GM21526 (cell line): ENCODE data around the gene PDE6B.
"Not testable (repeated sequence)": the region's sequence is repeated elsewhere in the genome, so short reads cannot be mapped to it uniquely, and the experiment has no call there.

Experiments used
- ATAC-seq: cut with Tn5 transposase; IDR thresholded peaks from one replicate; pipeline ENCODE4 v1.9.1; 2021; ENCODE audit warnings: moderate library complexity; ENCODE audit not compliant: unreplicated experiment, low FRiP score

The PDE6B gene

DNA sequence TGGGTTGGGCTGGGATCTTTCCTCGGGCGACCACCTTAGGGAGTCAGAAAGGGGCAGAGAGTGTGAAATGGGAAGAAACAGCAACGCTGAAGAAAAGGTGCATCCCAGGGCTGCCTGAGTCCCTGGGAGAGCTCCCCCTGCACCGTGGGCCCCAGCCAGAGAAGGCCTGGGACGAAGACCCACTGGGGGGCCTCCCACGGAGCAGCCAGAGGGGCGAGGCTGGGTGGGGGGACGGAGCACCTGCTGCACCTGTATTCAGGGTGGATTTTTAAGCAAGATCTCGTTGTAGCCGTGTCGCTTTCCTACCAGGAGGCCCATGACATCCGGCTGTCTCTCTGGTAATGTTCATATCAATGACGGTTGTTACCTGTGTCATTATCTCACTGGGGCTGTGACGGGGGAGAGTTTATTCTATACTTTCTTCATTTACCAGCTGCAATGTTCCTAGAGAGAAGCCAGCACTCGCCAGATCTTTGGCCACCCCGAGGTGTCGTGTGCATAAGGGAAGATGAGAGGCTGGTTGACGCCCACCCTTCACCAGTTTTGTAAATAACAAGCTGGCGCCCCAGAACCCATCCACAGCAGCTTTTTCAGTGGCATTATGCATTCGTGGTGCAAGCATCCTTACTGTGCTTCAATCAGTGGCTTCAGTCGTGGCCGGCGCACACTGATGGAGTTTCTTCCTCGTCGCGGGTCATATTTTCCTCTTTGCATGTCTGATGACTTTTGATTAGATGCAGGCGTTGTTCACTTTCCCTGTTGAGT lies 74.6 kb downstream of the PDE6B start:
- ATAC-seq = no peak

DNA sequence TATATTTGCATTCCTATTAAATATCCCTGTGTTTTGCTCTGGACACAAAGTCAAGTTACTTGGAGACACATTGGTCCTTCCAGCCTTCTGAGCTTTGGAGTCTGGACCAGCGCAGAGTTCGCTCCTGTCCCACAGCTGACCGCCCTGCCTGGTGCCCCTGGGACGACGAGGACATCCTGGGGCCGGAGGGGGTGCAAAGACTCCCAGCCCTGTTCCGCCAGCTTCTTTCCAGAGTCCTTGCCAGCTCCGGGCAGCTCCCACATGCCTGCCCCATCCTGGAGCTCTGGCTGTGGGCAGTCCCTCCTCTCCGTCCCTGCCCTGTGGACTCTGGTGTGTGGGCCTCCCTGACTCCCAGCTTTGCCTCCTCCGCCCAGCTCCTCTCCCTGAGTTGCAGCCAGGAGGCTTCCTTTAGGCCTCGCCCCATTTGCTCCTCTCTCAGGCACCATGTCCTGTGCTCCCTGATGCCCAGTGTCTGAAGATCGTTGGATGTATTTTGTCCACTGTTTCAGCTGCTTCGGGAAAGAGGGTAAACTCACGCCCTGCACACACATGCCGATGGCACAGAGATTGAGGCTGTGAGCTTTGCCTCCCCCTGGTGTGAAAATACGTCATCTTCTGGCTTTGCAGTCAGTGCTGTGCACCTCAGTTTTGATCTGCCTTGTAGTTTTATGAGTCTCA lies 75.4 kb downstream of the PDE6B start:
- ATAC-seq = no peak

DNA sequence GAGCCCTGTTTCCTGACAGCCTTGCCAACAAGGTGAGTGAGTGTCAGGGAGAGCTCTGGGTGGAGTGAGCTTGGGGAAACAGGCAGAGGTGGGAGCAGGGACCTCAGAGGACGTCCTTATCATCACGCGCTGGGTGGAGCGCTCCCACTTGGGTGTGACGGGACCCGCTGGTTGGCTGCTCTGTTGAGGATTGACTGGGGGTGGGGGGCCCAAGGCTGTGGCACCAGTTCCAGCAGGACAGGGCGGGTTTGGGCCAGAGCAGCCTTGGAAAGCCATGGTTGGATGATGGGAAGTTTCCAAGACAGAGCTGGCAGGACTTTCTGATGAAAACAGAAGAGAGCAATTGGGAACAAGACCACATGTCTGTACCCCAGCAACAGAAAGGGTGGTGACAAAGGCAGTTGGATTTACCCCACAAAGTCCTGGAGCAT lies 77.3 kb downstream of the PDE6B start:
- ATAC-seq = no peak

DNA sequence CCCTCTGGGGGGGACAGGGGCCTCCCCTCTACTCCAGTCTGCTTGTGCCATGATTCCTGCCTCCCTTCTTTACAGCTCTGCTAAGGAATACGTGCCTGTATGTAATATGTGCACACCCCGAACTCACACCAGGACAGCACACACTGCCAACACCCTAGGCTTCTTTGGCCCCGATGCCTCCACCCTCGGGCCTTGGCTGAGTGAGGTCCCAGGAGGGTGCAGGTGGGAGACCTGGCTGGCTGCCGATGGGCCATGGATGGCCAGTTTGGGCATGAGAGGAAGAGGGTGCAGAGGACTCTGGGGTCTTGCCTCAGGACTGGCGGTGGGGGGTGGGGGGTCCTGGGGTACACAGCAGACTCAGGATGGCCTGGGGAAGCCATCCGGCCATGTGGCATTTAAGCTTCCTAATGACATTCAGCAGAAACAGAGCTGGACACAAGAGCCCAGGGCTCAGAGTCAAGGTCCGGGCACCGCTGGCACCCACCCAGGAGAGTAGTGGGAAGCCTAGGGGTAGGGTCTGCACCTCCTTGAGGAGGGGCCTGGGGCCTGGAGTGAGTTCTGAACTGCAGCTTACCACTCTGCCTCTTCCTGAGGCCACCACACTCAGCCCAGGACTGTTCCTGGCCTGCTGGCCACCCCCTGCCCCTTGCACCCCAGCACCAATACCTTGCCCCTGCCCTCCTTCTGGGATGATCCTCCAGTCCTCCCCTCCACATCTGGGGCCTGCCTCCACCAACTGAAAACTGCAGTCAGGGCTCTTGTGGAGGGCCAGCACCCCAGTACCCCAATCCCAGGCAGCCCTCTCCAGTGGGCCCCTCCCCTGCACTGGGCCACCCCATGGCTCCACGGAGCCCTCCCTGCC lies 78.2 kb downstream of the PDE6B start:
- no peak for ATAC-seq

DNA sequence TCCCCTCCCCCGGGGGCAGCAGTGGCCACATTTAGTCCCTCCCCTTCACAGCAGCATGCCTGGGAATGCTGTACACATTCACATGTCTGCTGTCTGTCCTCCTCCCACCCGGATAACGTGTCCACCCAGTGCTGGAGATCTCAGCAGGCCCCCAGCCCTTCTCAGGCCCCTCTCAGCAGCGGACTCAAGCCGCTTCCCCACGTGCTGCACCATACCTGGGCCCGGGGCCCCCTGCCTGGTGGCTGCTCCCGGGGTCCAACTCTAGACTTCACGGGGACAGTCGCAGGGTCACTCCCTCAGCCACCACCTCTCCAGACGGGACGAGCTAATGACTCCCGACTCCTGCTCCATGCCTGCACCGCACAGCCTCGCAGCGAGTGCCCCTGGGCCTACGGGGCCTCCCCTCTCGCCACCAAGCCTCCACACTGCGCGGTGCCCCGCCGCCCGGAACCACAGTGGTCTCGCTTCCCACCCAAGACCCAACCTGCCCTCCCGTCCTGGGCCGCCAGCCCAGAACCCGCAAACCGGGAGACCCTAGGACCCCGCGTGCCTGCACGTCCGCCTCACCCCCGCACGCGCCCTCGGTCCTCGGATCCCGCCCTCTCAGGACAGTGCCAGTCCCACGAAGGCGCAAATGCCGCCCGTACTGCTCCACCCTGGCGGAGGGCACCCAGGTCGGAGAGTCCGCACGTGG lies 79.0 kb downstream of the PDE6B start:
- no peak for ATAC-seq

DNA sequence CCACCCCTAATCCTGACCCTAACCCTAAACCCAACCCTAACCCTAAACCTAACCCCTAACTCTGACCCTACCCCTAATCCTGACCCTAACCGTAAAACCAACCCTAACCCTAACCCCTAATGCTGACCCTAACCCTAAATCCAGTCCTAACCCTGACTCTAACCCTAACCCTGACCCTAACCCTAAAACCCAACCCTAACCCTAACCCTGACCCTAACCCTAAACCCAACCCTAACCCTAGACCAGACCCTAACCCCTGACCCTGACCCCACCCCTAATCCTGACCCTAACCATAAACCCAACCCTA lies 79.6 kb downstream of the PDE6B start:
- ATAC-seq = no peak

DNA sequence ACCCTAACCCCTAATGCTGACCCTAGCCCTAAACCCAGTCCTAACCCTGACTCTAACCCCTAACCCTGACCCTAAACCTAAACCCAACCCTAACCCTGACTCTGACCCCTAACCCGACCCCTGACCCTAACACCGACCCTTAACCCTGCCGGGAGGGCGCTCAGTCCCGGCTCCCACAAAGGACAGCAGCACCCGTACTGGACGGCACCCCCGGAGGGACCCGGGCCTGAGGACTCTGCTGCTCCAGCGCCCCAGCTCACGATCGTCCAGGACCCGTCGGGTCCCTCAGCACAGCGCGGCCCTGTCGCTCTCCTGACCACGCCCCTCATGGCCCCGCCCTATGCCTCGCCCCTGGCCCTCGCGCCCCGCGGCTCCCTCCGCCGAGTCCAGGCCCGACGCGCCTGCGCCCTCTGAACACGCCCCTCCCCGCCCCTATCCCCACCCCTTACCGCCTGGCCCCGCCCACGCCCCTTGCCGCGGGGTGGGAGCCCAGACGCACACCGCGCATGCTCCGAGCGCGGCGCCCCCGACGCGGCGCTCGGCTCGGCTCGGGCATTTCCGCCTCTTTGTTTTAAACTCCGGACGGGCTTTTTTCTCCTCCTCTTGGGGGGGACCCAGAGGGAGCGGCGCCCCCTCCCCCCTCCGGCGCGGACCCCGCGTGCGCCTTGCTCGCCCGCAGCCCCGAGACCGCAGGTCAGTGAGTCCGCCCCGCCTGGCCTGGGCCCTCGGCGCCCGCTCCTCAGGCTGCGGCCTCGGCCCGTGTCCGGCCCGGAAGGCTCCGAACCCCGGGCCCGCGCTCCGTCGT lies 80.1 kb downstream of the PDE6B start, which contains the start of gene PCGF3:
PCGF3 (plus strand) TSS at position 555 of the 805 bp plus-strand sequence. CDS start 27,849 bp downstream, outside the sequence.
- peak; percentile 90 for ATAC-seq

DNA sequence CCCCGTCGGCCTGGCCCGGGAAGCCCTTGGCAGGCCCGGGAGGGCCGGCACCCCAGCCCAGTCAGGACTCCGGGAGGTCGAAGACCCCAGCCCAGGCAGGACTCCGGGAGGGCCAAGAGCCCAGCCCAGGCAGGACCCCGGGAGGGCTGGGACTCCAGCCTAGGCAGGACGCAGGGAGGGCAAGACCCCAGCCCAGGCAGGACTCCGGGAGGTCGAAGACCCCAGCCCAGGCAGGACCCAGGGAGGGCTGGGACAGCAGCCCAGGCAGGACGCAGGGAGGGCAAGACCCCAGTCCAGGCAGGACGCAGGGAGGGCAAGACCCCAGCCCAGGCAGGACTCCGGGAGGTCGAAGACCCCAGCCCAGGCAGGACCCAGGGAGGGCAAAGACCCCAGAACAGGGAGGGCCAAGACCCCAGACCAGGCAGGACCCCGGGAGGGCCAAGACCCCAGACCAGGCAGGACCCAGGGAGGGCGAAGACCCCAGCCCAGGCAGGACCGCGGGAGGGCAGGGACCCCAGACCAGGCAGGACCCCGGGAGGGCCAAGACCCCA lies 80.8 kb downstream of the PDE6B start:
- ATAC-seq = not testable (repeated sequence)

DNA sequence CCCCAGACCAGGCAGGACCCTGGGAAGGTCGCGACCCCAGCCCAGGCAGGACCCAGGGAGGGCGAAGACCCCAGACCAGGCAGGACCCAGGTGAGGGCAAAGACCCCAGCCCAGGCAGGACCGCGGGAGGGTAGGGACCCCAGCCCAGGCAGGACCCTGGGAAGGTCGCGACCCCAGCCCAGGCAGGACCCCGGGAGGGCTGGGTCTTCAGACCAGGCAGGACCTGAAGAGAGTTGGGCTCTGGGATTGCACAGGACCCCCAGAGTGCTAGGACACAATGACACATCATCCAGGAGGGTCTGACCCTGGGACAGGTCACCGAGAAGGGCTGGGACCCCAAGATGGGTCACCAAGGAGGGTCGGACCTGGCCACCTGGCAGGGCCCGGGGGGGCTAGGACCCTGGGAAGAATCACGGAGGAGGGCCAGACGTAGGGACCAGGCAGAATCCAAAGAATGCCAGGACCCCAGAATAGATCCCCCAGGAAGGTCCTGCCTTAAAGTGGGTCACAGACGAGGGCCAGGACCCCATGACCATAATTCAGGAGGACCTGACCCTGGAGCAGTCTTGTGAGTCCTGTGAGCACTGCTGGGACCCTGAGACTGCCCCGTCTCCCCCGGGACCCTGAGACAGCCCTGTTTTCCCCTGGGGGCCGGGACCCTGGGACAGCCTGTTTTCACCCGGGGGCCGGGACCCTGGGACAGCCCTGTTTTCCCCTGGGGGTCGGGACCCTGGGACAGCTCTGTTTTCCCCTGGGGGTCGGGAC lies 81.6 kb downstream of the PDE6B start:
- no peak for ATAC-seq

DNA sequence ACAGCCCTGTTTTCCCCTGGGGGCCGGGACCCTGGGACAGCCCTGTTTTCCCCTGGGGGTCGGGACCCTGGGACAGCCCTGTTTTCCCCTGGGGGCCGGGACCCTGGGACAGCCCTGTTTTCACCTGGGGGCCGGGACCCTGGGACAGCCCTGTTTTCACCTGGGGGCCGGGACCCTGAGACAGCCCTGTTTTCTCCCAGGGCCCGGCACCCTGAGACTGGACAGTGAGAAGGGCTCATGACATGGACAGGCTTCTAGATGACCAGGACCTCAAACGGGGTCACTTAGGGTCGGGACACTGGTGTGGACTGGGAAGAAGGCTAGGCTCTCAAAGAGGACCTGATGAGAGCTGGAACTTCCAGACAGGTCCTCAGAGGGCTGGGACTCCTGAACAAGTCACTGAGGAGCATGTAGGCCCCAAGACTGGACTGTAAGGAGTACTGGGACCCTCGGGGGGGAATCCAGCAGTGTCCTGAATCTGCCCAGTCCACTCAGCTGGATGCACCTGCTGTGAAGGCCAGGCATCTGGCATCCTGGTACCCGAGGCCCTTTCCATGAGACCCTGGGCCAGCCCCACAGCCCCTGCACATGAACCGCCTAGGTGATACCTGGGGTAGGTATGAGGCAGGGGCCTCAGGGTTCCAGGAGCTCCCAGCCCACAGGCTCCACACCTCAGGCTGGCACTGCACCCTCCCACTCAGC lies 82.7 kb downstream of the PDE6B start:
- ATAC-seq = no peak

DNA sequence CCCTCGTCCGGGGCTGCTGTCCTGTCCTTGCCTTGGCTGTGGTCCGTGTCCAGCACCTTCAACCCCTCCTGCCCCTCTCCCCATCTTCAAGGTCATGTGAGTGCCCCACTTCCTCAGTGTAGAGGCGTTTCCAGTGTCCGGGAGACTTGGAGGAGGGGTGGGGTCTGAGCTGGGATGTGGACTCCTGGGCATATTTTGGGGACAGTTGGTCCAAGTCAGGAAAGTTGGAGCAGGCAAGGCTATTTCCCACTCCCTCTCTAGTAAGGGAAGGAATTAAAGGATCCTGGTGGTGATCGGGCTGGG lies 83.2 kb downstream of the PDE6B start:
- ATAC-seq = no peak

DNA sequence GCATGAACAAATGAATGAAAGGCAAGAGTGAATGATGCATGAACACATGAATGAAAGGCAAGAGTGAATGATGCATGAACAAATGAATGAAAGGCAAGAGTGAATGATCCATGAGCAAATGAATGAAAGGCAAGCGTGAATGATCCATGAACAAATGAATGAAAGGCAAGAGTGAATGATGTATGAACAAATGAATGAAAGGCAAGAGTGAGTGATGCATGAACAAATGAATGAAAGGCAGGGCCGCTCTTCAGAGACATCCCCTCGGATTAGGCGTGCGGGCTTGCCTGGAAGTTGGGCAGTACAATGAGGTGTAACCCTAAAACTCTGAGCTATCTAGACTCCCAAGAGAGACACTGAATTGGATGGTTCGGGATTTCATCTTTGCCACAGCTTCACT lies 84.0 kb downstream of the PDE6B start:
- no peak for ATAC-seq

DNA sequence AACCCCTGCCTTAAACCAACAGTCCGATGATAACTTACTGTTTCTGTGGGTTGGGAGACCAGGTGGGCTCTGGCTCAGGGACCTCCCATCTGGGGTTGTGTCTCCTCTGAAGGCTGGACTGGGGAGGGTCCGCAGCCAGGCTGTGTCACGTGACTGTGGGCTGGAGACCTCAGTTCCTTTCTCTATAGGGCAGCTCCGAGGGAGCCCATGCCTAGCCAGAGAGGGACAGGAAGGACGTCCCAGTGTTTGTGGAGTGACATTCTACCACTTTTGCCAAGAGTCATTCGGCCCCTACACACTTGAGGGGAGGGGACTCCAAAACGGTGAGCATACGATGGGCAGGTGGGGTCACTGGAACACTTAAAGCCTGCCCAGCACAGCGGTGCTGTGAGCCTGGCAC lies 84.7 kb downstream of the PDE6B start:
- no peak for ATAC-seq

DNA sequence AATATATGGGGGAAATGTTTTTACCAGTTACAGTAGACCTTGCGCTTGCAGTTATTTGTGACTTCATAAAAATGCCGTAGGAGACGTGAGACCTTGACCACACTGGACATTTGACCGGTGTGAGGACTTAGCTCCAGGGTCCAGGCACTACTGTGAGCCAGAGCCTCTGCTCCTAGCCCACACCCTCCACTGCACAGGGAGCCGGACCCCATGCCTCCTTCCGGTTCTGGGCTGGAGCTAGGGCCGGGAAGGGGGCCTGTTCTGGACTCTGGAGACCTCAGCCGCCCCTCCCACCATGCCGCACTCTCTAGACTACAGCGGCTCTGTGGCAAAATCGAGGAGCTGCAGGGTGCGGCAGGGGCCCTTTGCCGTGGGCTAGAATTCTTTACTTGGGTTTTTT lies 85.5 kb downstream of the PDE6B start:
- ATAC-seq = no peak

DNA sequence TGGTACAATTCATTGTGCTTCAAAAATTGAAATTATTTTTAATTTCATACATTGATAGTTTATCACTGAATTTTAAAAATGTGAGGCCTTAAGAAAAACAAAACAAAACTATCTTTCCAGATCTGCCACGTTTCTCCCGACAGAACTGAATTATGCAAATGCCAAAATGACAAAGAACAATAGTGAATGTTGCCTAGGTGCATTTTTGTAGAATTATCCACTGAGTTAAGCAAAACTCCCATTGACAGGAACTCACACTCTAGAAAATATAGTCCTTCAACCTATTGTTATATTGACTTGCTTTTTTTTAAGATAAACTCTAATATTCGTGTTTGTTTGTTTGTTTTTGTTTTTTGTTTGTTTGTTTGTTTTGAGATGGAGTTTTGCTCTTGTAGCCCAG lies 86.7 kb downstream of the PDE6B start:
- no peak for ATAC-seq

DNA sequence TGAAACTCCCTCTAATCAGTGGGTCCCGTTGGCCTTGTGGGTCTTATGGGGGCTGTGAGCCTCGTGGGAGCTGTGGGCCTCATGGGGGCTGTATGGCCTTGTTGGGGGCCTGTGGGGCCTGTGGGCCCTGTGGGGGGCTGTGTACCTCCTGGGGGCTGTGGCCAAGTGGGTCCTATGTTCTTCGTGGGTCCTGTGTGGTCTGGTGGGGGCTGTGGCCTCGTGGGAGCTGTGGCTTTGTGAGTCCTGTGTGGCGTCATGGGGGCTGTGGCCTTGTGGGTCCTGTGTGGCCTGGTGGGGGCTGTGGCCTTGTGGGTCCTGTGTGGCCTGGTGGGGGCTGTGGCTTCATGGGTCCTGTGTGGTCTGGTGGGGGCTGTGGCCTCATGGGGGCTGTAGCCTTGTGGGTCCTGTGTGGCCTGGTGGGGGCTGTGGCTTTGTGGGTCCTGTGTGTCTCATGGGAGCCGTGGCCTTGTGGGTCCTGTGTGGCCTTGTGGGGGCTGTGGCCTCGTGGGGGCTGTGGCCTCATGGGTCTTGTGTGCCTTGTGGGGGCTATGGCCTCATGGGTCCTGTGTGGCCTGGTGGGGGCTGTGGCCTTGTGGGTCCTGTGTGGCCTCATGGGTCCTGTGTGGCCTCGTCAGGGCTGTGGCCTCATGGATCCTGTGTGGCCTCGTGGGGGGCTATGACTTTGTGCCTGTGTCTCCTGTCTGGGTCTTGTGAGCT lies 87.7 kb downstream of the PDE6B start:
- no peak for ATAC-seq

DNA sequence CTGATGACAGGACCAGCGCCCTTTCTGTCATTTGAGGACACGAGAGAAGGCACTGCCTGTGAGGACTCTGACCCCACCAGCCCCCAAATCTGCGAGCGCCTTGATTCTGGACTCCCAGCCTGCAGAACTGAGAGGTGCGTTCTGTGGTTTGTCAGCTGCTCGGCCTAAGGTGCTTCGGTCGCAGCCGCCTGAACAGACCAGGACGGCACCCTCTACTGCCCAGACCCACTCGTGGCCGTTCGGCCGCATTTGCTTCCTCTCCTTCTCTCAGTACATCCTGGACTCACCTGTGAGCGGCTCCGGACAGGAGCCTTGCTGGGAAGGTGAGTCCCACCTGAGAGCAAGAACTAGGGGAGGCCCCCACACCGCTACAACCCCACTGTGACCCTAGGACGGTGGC lies 88.7 kb downstream of the PDE6B start:
- ATAC-seq = no peak
